Activated CD4-positive, alpha-beta T cell treated with anti-CD3 and anti-CD28 coated beads, Interleukin-10, Interleukin-2, amounts not matched to agents 100 ng/mL and 50 ng/mL, durations not matched to agents 16 hours and 8 hours (primary cell): Measurements from ENCODE around the gene LPCAT1.
"Not testable (repeated sequence)": the region's sequence is repeated elsewhere in the genome, so short reads cannot be mapped to it uniquely, and the experiment has no call there.

Experiments used
- DNase-seq: peaks from one replicate; pipeline ENCODE4 v3.0.0-alpha.2; 2020

Gene LPCAT1

GRCh38 chr5:1540831-1541701 is 17.3 kb upstream of the LPCAT1 start:
- DNase-seq = no peak

DNA sequence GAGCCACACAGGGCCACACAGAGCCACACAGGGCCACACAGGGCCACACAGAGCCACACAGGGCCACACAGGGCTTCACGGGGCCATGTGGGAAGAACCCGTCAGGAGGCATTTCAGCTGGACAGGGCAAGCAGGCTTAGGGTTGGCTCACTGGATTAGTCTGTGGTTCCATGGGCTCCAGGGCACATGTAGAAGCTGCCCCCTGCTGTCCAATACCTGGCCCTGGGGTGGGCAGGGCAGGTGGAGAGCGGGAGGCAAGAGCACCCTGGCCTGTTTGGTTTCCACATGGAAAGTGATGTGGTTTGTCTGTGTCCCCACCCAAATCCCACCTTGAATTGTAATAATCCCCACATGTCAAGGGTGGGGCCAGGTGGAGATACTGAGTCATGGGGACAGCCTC is 16.4 kb upstream of the LPCAT1 start:
- DNase-seq = no peak

DNA sequence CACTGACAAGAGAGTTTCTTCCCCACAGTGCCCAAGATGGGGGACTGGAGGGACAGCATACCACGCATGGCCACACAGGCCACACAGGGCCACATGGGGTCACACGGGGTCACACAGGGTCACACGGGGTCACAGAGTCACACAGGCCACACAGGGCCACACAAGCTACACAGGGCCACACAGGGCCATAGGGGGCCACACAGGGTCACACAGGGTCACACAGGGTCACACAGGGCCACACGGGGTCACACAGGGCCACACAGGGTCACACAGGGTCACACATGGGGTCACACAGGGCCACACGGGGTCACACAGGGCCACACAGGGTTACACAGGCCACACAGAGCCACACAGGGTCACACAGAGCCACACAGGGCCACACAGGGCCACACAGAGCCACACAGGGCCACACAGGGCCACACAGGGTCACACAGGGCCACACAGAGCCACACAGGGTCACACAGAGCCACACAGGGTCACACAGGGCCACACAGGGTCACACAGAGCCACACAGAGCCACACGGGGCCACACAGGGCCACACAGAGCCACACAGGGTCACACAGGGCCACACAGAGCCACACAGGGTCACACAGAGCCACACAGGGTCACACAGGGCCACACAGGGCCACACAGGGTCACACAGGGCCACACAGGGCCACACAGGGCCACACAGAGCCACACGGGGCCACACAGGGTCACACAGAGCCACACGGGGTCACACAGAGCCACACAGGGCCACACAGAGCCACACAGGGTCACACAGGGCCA is 15.8 kb upstream of the LPCAT1 start:
- not testable (repeated sequence) for DNase-seq

- no peak for DNase-seq
These were observed 15.1 kb upstream of the LPCAT1 start for GRCh38 chr5:1538741-1539392.

DNA sequence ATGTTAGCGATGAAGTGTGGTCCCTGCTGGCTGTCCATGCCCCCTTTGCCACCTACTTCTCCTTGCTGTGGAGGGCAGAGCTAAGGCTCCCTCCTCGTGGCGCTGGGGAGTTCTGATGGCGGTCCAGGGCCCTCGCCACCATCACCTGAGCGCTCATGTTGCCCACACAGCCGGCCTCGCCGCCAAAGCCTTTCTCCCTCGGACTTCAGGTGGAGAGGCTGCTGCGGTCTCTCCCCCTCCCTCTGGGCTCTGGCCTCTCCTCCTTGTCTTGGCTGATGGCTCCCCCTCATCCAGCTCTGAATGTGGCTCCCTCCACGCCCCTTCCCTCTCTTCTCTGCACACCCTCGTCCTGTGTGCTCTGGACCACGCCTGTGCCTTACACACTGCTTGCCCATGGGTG is 14.5 kb upstream of the LPCAT1 start:
- no peak for DNase-seq

DNA sequence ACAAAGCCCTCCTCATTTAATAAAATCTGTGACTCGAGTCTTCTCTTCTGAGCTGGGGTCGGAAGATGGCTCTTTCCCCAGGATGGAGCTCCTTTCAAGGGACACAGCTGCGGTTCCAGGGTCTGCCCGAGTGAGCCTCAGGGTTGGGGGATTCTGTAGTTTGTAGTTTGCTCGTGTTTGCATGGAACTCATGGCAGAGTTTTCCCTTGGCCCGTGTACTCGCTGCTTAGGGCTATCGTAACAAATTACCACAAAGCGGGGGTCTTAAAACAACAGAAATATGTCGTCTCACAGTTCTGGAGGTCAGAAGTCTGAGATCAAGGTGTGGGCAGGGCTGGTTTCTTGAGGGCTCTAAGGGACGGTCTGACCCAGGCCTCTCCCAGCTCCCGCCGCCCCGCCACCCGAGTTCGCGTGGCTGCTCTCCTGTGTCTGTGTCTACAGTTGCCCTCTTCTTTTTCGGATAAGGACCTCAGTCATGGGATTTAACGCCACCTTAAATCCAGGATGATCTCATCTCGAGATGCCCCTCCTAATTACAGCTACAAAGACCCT is 13.9 kb upstream of the LPCAT1 start:
- no peak for DNase-seq

- no peak for DNase-seq
These were observed 13.3 kb upstream of the LPCAT1 start for GRCh38 chr5:1536871-1537602.

DNA sequence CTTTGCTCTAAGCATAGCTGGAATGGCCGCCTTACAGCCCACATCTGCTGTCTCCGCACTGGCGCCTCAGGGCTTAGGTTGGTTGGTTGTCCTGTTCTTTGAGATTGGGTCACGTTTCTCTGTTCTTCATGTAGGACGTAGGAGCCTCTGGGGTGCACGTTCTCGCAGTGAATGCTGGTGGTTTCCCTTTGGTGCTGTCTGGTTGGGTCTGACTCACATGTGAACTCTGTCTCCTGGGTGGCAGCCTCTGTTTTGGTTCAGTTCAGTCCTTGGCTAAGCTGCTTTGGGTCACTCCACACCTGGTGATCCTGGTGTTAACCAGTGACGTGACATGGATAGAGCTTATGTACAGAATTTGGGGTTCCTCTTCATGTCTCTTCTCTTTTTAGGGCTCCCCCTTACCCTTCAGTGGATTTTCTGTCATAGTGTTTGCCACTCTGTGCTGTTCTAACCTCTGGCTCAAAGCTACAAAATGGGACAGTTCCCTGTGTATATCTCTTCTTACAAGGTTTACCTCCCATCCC is 12.6 kb upstream of the LPCAT1 start:
- peak; percentile 86 for DNase-seq

GRCh38 chr5:1535646-1536045 is 11.9 kb upstream of the LPCAT1 start:
- DNase-seq = no peak

- no peak for DNase-seq
These were observed 8.6 kb upstream of the LPCAT1 start for GRCh38 chr5:1532384-1532783.

GRCh38 chr5:1529498-1529897 is 5.7 kb upstream of the LPCAT1 start:
- no peak for DNase-seq

- no peak for DNase-seq
These were observed 3.9 kb upstream of the LPCAT1 start for GRCh38 chr5:1527533-1528205.

DNA sequence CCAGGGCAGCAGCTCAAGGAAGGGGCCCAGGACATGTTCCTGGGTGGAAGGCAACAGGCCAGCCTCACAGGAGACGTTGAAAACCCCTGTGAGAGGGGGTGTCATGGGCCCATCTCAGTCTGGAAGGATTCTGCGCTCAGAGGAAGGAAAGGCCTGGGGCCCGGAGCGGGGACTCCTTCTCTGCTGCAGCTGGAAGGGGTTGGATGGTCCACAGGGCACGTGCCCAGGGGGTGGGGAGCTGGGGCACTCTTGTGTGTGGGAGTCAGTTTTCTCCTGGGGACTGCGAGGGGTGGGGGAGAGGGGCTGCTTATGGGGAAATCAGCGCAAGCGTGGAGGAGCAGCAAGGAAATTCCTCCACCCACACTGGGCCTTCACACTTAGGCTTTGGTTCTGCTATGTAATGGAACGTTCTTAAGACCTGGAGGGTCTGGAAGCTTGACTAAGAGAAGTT is 2.9 kb upstream of the LPCAT1 start:
- DNase-seq = no peak

- DNase-seq = no peak
These were observed 2.5 kb upstream of the LPCAT1 start for GRCh38 chr5:1526190-1526631.

DNA sequence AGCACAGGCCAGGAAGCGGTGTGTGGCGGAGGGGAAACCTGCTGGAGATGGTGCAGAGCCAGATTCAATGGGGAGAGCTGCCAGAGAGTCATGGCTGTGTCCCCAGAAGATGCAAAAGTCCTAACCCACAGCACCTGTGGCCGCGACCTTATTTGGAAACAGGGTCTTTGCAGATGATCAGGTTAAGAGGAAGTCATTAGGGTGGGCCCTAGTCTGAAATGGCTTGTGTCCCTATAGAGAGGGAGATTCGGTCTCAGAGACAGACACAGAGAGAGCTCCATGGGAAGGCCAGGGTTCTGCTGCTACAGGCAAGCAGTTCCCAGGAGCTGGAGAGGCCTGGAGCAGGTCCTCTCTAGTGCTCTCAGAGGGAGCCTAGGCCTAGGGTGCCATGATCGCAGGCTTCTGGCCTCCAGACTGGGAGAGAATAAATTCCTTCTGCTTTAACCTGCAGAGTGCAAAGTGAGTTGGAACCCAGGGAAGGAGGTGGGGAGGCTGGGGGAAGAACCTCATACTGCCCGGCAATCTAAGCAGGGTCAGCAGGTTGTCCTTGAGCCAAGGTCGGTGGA is 1.9 kb upstream of the LPCAT1 start:
- DNase-seq = no peak

- no peak for DNase-seq
These were observed 1.3 kb upstream of the LPCAT1 start for GRCh38 chr5:1524799-1525623.

GRCh38 chr5:1524481-1524798 is 680 bp upstream of the LPCAT1 start:
- no peak for DNase-seq

DNA sequence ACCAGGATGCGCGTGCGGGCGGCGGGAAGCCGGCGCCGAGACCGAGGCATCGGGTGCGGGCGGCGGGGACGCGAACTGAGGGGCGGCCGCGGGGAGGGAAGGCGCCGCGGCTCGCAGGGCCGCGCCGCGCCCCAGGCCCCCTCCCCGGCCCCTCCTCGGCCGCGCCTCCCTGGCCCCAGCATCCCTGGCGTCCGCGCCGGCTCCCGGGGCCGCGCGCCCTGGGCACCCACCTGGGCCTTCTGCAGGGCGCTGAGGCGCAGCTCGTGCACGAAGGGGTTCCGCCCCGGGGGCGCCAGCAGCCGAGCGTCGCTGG is 324 bp downstream of the LPCAT1 start:
- no peak for DNase-seq

DNA sequence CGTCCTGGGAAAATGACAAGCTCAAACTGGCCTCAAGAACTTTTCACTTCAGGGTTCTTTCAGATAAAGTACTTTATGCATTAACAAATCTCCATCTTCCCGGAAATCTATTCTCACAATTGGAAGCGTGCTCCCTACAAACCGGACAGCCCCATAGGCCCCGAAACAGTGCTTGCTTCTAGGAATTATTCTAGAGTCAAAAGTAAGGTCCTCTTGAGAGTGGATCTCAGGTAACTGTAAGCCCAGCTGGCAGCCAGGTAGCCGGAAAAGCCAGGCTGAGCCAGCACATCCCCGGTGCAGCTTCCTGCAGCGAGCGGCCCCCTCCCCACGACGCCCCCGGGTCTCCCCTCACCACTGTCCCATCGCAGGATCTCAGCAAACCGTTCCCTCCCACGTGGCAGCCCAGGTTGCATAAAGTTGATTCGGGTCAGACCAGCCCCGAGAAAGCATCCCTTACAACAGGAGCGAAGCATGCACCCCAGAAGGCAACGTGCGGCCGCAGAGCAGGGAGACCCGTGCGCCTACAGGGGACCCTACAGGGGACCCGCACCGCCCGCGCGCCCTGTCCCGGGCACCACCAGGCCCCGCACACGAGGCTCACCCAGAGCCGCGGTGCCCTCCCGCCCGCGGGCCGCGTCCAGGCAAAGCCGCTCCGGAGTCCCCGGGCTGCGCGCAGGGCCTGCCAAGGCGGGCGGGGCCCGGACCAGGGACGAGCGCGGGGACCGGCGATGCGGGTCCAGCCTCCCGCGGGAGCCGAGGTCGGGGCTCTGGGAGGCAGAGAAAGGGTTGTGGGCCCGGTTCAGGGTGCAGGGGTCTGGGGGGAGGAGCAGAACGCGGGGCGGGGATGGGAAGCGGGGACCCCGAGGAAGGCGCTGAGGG is 920 bp downstream of the LPCAT1 start:
- DNase-seq = no peak
